ENCODE measurements around the gene GREB1.

GRCh38 chr2:11602563-11603204 lies 68.8 kb downstream of the GREB1 start:
- TF ChIP-seq, protein P1, sequence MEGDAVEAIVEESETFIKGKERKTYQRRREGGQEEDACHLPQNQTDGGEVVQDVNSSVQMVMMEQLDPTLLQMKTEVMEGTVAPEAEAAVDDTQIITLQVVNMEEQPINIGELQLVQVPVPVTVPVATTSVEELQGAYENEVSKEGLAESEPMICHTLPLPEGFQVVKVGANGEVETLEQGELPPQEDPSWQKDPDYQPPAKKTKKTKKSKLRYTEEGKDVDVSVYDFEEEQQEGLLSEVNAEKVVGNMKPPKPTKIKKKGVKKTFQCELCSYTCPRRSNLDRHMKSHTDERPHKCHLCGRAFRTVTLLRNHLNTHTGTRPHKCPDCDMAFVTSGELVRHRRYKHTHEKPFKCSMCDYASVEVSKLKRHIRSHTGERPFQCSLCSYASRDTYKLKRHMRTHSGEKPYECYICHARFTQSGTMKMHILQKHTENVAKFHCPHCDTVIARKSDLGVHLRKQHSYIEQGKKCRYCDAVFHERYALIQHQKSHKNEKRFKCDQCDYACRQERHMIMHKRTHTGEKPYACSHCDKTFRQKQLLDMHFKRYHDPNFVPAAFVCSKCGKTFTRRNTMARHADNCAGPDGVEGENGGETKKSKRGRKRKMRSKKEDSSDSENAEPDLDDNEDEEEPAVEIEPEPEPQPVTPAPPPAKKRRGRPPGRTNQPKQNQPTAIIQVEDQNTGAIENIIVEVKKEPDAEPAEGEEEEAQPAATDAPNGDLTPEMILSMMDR (conservative IDR thresholded peaks at IDR 0.05; ENCODE audit: low read depth in 2 of 2) = no peak
- no peak for TF ChIP-seq REST (IDR thresholded peaks at IDR 0.05; ENCODE audit: unreplicated experiment)
